ENCODE data around the gene BCAP29.

Gene BCAP29

DNA sequence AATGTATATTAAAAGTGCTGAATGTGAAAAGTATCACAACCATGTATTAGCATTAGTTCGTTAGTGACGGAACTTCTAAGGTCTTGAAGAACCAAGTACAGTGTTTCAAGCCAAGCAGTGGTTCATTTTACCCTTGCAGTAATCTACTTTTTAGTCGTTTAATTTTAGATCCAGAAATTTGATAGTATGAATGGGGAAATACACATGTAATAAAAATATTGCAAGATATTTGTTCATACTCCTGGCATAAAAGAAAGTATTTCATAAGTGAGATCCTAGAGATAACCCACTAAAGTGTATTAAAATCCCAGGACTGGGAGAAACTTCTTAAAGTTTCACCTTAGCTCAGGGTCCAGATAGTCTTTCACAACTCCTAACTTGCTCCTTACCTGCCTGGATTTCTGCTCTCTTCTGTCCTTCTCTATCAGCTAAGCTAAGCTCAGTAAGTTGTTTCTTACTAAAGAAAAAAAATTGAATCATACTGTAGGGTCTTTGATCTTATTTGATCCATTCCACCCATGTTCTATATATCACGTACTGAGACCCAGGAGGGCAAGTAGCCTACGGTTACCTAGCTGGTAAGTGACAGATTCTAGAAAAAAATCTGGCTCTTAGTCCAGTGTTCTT is 1.5 kb downstream of the BCAP29 start:
- DNase-seq (ENCODE audit: low read depth, low spot score), result peak; percentile 18
- in situ Hi-C loops (cut with HindIII; ENCODE audit: low sequenced_read_pairs), result no loop called here
- no peak for TF ChIP-seq CTCF (IDR thresholded peaks at IDR 0.05; ENCODE audit: low read depth, low read length)
- H3K4me3 ChIP-seq (ENCODE audit: low read depth, low read length), result peak overlapping the region; percentile 79

DNA sequence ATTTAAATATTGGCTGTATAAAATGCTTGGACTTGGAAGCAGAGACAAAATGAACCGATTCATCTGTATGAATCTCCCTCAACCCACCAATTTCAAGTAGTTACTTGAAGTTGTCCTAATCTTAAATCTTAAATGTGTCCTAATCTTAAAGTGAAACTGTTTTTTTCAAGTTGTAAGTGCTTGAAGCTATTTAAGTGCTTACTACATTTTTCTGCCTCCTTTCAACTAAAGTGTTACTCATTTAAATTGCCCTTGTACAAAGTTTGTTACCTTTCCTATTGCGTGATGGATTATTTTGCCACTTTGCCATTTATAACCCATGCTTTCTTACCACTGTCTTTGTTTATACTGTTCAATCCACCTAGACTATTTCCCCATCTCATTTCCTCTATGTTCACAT is 2.8 kb downstream of the BCAP29 start:
- TF ChIP-seq CTCF (IDR thresholded peaks at IDR 0.05; ENCODE audit: low read depth, low read length), result no peak
- H3K4me3 ChIP-seq (ENCODE audit: low read depth, low read length), result no peak overlapping the region
- DNase-seq (ENCODE audit: low read depth, low spot score), result no peak
- in situ Hi-C loops (cut with HindIII; ENCODE audit: low sequenced_read_pairs), result no loop called here

DNA sequence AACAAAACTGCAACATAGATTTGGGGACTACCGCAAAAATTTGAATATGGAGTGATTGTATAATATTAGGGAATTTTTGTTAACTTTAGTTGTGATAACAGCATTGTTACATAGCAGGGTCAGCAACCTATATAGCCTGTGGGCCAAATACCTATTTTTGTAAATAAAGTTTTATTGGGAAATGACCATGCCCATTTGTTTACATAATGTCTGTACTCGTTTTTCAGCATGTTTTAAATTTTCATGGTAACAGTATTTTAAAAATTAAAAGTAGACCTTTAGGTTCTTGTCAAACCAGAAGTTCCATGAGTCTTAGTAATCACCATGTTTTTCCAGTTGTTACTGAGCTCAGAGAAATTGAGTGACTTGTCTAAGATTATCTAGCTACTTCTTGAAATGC is 4.7 kb downstream of the BCAP29 start:
- TF ChIP-seq CTCF (IDR thresholded peaks at IDR 0.05; ENCODE audit: low read depth, low read length), result no peak
- no peak for DNase-seq (ENCODE audit: low read depth, low spot score)
- in situ Hi-C loops (cut with HindIII; ENCODE audit: low sequenced_read_pairs), result no loop called here
- H3K4me3 ChIP-seq (ENCODE audit: low read depth, low read length), result no peak overlapping the region

DNA sequence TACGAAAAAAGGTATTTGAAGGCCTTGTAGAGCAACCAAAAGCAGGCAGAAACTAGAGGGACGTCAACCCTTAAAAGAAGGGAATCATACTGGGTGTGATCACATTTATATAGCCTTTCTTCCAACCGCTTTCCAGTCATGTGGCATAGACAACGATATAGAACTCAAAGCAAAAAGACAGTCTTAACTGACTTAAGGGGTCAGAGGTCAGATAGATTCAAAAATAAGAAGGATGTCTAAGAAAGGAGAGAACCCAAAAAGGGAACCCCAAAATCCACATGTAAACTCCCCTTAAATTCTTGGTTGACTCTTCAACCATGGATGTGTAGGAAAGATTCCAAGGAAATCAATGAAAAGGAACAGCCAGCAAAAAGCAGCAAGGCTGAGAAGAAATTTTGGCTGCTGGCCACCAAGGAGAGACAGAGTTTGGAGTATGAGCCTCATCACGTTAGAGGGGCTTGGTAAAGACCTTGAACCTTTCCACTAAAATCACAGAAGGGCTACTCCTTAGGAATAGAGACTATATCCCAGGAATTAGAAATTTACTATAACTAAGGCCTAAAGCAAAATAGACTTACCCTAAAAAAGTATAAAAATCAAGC is 8.6 kb downstream of the BCAP29 start:
- TF ChIP-seq CTCF (IDR thresholded peaks at IDR 0.05; ENCODE audit: low read depth, low read length), result no peak
- H3K4me3 ChIP-seq (ENCODE audit: low read depth, low read length), result no peak overlapping the region
- DNase-seq (ENCODE audit: low read depth, low spot score), result no peak
- in situ Hi-C loops (cut with HindIII; ENCODE audit: low sequenced_read_pairs), result no loop called here

DNA sequence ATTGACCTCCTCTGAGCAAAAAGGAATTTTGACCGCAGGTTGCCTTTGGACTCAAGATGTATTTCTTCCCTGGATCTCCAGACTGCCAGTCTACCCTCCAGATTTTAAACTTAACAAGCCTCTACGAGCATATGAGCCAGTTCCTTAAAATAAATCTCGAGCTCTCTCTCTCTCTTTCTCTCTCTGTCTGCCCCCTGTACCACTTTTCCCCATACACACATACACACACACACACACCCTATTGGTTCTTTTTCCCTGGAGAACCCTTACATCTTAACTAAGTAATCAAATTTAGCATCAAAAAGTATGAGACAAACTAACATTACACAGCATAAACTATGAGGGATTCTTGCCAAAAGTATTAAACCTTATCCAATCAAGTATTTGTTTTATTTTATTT is 11.4 kb downstream of the BCAP29 start:
- no peak for DNase-seq (ENCODE audit: low read depth, low spot score)
- TF ChIP-seq CTCF (IDR thresholded peaks at IDR 0.05; ENCODE audit: low read depth, low read length), result no peak

DNA sequence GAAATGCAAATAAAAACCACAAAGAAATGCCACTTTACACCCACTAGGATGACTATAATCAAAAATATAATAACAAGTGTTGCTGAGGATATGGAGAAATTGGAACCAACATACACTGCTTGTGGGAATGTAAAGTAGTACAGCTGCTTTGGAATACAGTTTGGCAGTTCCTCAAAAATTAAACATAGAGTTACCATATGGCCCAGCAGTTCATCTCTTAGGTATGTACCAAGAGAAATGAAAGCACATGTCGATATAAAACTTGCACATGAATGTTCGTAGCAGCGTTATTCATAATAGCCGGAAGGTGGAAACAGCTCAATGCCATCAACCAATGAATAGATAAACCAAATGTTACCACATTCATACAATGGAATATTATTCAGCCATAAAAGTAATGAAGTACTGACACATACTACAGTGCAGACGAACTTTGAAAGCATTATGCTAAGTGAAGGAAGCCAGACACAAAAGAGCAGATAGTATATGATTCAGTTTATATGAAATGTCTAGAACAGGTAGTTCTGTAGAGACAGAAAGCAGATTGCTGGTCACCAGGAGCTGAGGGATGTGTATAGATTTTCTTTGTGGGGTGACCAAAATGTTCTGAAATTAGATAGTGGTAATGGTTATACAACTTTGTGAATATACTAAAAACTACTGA is 12.4 kb downstream of the BCAP29 start:
- DNase-seq (ENCODE audit: low read depth, low spot score), result no peak
- H3K4me3 ChIP-seq (ENCODE audit: low read depth, low read length), result no peak overlapping the region
- in situ Hi-C loops (cut with HindIII; ENCODE audit: low sequenced_read_pairs), result no loop called here
- no peak for TF ChIP-seq CTCF (IDR thresholded peaks at IDR 0.05; ENCODE audit: low read depth, low read length)

More for the DNA sequence above, 11.4 kb downstream of the BCAP29 start:
- in situ Hi-C loops (cut with HindIII; ENCODE audit: low sequenced_read_pairs), result no loop called here
- H3K4me3 ChIP-seq (ENCODE audit: low read depth, low read length), result no peak overlapping the region

Data from astrocyte of the spinal cord (primary cell).